ENCODE results near the gene ZNF697. TPM values are rescaled to one million over a fixed set of nuclear protein-coding genes. Genes with fewer than 3 reads are reported as not detected.
"Not testable (repeated sequence)": the region's sequence is repeated elsewhere in the genome, so short reads cannot be mapped to it uniquely, and the experiment has no call there.

The ZNF697 gene
- total RNA-seq, 1 experiment from 2014 or later: 7.6 TPM

DNA sequence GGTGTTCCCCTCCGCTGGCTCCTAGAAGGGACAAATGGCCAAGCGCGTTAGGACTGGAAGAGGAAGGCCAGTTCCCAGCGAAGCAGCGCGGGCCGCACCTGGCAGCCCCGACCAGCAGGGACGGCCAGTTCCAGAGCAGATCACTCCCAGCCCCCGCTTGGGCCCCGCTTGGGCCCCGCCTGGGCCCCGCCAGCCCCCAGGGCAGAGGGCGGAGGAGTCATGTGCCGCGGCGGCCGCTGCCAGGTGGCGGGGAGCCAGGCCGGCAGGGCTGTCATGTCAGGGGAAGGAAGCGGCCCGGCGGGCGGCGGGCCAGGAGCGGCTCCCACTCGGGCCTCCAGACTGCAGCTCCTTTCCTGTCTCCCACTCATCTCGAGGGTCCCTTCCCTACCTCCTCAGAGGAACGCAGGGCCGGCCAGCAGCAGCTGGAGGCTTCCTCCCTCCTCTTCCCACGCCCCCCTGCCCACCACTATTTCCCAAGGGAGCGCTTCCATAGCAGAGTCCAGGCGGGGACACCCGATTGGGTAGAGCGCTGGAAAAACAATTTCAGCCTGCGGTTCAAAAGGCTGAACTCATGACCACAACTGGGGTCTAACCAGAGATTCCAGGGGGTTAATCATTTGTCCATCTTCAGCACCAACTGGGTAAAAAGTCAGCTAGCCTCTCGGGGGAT, 16.5 kb downstream of the ZNF697 start:
- Histone ChIP-seq H3K4me1 (peaks cover 7% of the 10 kb centered on the region), H3K9me3 (replicated peaks) (no peaks in the 10 kb centered on the region), H3K36me3 (0 out of 2 replicates have a peak, but pooled peaks cover 4% of the 10 kb centered on the region), H3K27ac (peak overlapping the region; percentile 60), H3K4me3 (peak overlapping the region; percentile 54), H3K27me3 (no peaks in the 10 kb centered on the region)
- peak; percentile 79 to 82 for DNase-seq

DNA sequence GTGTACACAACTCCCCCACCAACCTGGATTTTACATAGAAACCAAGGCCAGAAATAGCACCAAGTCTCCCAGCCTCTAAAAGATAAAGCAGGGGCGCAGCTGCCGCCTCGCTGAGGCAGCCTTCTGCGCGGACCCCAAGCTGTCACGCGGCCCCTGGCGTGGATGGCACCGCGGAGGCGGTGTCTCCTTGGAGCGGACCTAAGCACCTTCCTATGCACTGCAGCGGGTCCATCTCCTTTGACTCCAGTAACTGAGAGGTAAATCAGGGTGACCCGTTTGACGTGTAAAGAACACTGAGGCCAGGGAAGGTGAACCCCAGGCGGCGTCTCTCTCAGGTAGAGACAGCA, 17.0 kb downstream of the ZNF697 start:
- Histone ChIP-seq H3K4me3 (peak overlapping the region; percentile 54), H3K4me1 (peaks cover 7% of the 10 kb centered on the region), H3K36me3 (0 out of 2 replicates have a peak, but pooled peaks cover 4% of the 10 kb centered on the region), H3K27ac (peak overlapping the region; percentile 60), H3K27me3 (no peaks in the 10 kb centered on the region), H3K9me3 (replicated peaks) (no peaks in the 10 kb centered on the region)
- DNase-seq: peak in 1 of 2 experiments; percentile 21

GRCh38 chr1:119626841-119627240, 21.2 kb downstream of the ZNF697 start:
- H3K4me1 ChIP-seq: no peaks in the 10 kb centered on the region
- H3K9me3 ChIP-seq (replicated peaks): no peaks in the 10 kb centered on the region
- no peak overlapping the region for H3K4me3 ChIP-seq
- DNase-seq: no peak
- H3K27ac ChIP-seq: no peak overlapping the region
- no peaks in the 10 kb centered on the region for H3K27me3 ChIP-seq
- peaks cover 22% of the 10 kb centered on the region for H3K36me3 ChIP-seq

DNA sequence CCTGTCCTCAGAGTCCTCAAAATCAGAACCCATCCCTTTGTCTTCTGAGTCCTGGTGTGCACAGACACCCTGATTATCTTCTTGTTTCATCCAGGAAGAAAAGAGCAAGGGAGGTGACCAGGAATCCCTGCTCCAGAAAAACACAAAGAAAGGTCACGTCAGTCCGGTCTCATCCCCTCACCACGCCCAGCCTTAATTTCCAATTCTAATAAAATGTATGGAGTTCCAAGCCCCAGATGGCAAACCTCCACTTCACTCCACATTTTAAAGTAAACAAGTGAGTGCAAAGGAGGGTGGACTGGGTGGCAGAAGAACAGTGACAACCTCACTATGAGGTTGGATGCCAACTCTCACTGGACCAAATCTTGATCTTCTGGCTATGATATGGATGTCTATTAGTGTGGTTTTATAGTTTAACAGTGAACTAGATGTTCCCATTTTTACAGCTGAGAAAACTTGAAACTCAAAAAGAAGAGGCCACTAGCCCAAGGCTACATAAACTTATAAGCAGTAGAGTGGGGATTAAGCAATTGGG, 22.0 kb downstream of the ZNF697 start:
- no peaks in the 10 kb centered on the region for H3K4me1 ChIP-seq
- H3K27me3 ChIP-seq: no peaks in the 10 kb centered on the region
- no peak overlapping the region for H3K27ac ChIP-seq
- peaks cover 22% of the 10 kb centered on the region for H3K36me3 ChIP-seq
- DNase-seq: no peak
- H3K4me3 ChIP-seq: no peak overlapping the region
- H3K9me3 ChIP-seq (replicated peaks): no peaks in the 10 kb centered on the region

DNA sequence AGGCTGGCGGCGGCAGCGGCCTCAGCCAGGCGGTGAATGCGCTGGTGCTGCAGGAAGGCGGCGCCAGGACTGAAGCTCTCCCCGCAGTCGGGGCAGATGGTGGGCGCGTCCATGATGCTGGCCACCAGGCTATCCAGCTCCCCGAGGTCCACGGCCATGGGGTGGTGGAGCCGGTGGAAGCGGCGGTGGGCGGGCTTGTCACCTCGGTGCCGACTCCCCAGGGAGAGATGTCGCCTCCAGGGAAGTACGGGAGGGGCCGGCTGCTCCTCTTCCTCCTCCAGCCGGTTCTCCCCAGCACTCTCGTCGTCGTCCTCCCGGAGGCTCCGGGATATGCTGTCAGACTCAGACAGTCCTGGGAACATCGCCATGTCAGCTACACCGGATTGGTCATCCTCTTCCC, 24.4 kb downstream of the ZNF697 start:
- Histone ChIP-seq H3K36me3 (peaks cover 22% of the 10 kb centered on the region), H3K27me3 (no peaks in the 10 kb centered on the region), H3K27ac (no peak overlapping the region), H3K4me1 (peaks cover 3% of the 10 kb centered on the region; the same call in 1 of the 2 replicates), H3K4me3 (no peak overlapping the region), H3K9me3 (replicated peaks) (no peaks in the 10 kb centered on the region)
- no peak for DNase-seq

GRCh38 chr1:119623193-119623515, 24.9 kb downstream of the ZNF697 start:
- DNase-seq: no peak
- no peaks in the 10 kb centered on the region for H3K9me3 ChIP-seq (replicated peaks)
- H3K36me3 ChIP-seq: peaks cover 22% of the 10 kb centered on the region
- H3K27ac ChIP-seq: no peak overlapping the region
- no peak overlapping the region for H3K4me3 ChIP-seq
- H3K4me1 ChIP-seq: peaks cover 6% of the 10 kb centered on the region
- no peaks in the 10 kb centered on the region for H3K27me3 ChIP-seq

DNA sequence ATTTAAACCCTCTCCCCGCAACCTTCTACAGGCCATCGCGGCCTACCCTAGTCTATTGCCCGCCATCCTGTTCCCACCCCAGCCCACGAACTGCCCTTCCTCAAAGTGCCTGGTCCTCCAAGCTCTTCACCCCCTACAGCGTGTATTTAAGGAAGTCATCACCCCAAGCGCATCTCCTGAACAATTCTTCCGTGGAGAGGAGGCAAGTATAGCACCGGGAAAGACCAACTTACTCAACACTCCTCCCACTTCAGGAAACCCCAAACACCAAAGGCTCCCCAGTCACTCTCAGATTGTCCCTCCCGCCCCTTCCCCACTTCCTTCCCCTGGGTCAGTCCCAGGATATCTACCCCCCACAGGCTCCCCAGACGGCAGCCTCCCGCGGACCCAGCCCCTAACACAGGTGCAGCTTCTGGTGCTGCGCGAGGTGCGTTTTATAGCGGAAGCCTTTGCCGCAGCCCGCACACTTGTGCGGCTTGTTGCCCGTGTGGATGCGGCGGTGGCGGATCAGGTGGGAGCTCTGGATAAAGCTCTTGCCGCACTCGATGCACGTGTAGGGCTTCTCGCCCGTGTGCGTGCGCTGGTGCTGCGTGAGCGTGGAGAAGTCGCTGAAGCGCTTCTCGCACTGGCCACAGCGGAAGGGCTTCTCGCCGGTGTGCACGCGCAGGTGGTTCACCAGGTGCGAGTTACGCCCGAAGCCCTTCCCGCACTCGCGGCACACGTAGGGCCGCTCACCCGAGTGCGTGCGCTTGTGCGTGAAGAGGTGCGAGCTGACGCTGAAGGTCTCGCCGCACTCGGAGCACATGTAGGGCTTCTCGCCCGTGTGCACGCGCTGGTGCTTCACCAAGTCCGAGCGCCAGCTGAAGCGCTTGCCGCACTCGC, 25.5 kb downstream of the ZNF697 start:
- H3K36me3 ChIP-seq: peaks cover 22% of the 10 kb centered on the region
- no peaks in the 10 kb centered on the region for H3K27me3 ChIP-seq
- H3K4me3 ChIP-seq: no peak overlapping the region
- peaks cover 12% of the 10 kb centered on the region for H3K4me1 ChIP-seq
- no peak overlapping the region for H3K27ac ChIP-seq
- DNase-seq: no peak
- no peaks in the 10 kb centered on the region for H3K9me3 ChIP-seq (replicated peaks)

- Histone ChIP-seq H3K4me1 (peaks cover 12% of the 10 kb centered on the region), H3K36me3 (peaks cover 22% of the 10 kb centered on the region), H3K27ac (no peak overlapping the region), H3K4me3 (no peak overlapping the region), H3K27me3 (no peaks in the 10 kb centered on the region), H3K9me3 (replicated peaks) (no peaks in the 10 kb centered on the region)
- no peak for DNase-seq
Measured at GRCh38 chr1:119621705-119622104, 26.4 kb downstream of the ZNF697 start.

DNA sequence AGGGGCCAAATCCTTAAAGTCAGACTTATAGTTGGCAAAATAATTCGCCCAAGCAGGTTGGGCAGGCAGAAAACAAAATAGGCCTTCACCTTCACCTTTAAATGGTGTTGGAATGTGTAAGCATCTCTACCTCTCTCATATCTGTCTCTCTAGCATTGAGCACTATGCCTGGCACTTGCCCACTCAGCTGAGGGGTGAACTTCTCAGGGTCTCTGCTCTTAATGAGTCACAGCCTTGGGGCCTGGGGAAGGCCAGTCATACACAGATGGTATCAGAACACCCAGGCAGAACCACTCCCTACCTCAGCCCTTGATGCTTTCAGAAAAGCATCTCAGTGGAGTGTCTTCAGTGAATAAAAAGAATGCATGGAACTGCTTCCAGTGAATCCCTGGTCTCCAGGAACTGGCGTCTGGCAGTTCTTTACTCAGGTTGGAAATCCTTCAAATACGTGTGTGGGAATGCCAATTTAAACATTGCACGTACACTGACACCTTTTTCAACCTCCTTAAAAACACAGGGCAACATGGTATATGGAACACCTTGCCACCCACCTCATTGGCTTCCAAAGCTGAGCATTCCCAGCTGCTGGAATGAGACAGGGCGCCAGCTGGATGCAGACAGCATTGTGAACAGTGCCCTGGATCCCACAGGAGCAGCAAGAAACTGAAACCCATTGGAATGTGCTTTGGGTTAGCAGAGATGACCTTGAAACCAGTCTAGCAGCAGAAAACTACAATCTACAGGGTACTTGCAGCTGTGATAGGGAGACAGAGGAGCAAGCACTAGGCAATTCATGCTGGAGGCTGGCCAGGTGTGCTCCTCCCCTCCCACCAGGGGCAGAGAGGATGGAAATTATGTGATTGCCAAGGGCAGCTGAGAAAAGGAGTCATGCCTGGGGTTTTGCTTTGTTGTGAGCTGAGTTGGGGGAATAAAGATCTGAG, 30.0 kb downstream of the ZNF697 start:
- H3K4me3 ChIP-seq: no peak overlapping the region
- H3K27me3 ChIP-seq: no peaks in the 10 kb centered on the region
- peaks cover 12% of the 10 kb centered on the region for H3K4me1 ChIP-seq
- H3K36me3 ChIP-seq: 0 out of 2 replicates have a peak, but pooled peaks cover 2% of the 10 kb centered on the region
- DNase-seq: peak; percentile 79 to 81
- no peak overlapping the region for H3K27ac ChIP-seq
- no peaks in the 10 kb centered on the region for H3K9me3 ChIP-seq (replicated peaks)

- peaks cover 12% of the 10 kb centered on the region for H3K4me1 ChIP-seq
- H3K27me3 ChIP-seq; H3K4me3 ChIP-seq; H3K9me3 ChIP-seq (replicated peaks); DNase-seq; H3K27ac ChIP-seq; H3K36me3 ChIP-seq: not testable (repeated sequence)
Measured at GRCh38 chr1:119616748-119617147, 31.3 kb downstream of the ZNF697 start.

- H3K9me3 ChIP-seq (replicated peaks); DNase-seq; H3K27me3 ChIP-seq; H3K36me3 ChIP-seq; H3K27ac ChIP-seq; H3K4me3 ChIP-seq: not testable (repeated sequence)
- peaks cover 12% of the 10 kb centered on the region for H3K4me1 ChIP-seq
Measured at GRCh38 chr1:119615100-119615499, 33.0 kb downstream of the ZNF697 start.

GRCh38 chr1:119613769-119614720, 34.0 kb downstream of the ZNF697 start:
- H3K4me1 ChIP-seq: peaks cover 12% of the 10 kb centered on the region
- no peak overlapping the region for H3K4me3 ChIP-seq
- peak; percentile 83 to 96 for DNase-seq
- no peaks in the 10 kb centered on the region; the same call in 1 of the 2 replicates for H3K27me3 ChIP-seq
- no peaks in the 10 kb centered on the region for H3K9me3 ChIP-seq (replicated peaks)
- H3K27ac ChIP-seq: no peak overlapping the region
- no peaks in the 10 kb centered on the region for H3K36me3 ChIP-seq

GRCh38 chr1:119611701-119612113, 36.4 kb downstream of the ZNF697 start:
- no peaks in the 10 kb centered on the region for H3K4me1 ChIP-seq
- H3K9me3 ChIP-seq (replicated peaks): no peaks in the 10 kb centered on the region
- no peaks in the 10 kb centered on the region for H3K36me3 ChIP-seq
- H3K27ac ChIP-seq: no peak overlapping the region
- peak; percentile 63 to 75 for DNase-seq
- no peak overlapping the region for H3K4me3 ChIP-seq
- H3K27me3 ChIP-seq: no peaks in the 10 kb centered on the region; the same call in 1 of the 2 replicates
